Thyroid gland (tissue), 4 donors: ENCODE results near the gene ESYT3.

ENCODE experiments used
- CTCF ChIP-seq, 6 experiments: fragments of 200-600 bp in 3 of 6; fragments of 450-650 bp in 3 of 6; sonication (generic) in 3 of 6; IDR thresholded peaks; one replicate each; pipeline ENCODE4 v1.5.1; 2016 to 2019; ENCODE audit warnings: antibody characterized with exemption in 6 of 6, mild to moderate bottlenecking in 2 of 6, inconsistent platforms in 1 of 6, moderate library complexity in 1 of 6
- POLR2A ChIP-seq, 2 donors: fragments of 450-650 bp; IDR thresholded peaks; one replicate each; pipeline ENCODE4 v1.6.1; 2017; ENCODE audit warnings: antibody characterized with exemption in 2 of 2, mild to moderate bottlenecking in 2 of 2, moderate library complexity in 1 of 2

GRCh38 chr3:138450181-138450580, 15.8 kb downstream of the ESYT3 start:
- no peak for TF ChIP-seq CTCF (IDR thresholded peaks at IDR 0.05)
- TF ChIP-seq POLR2A (IDR thresholded peaks at IDR 0.05): no peak
